HG03175 (cell line): Measurements from ENCODE around the gene GLI1.
"Not testable (repeated sequence)": the region's sequence is repeated elsewhere in the genome, so short reads cannot be mapped to it uniquely, and the experiment has no call there.

Source experiments
- ATAC-seq: cut with Tn5 transposase; IDR thresholded peaks from one replicate; pipeline ENCODE4 v1.9.1; 2021; ENCODE audit warnings: mild to moderate bottlenecking, moderate library complexity; ENCODE audit not compliant: unreplicated experiment

The GLI1 gene

DNA sequence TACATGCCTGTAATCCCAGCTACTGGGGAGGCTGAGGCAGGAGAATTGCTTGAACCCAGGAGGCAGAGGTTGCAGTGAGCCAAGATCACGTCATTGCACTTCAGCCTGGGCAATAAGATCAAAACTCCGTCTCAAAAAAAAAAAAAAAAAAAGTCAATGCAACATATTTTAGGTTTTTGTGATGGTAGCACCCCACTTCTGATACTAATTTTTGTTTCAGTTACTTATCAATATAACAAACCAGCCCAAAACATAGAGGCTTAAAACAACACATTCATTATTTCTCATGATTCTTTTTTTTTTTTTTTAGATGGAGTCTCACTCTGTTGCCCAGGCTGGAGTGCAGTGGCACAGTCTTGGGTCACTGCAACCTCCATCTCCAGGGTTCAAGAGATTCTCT is 18.2 kb upstream of the GLI1 start:
- not testable (repeated sequence) for ATAC-seq

DNA sequence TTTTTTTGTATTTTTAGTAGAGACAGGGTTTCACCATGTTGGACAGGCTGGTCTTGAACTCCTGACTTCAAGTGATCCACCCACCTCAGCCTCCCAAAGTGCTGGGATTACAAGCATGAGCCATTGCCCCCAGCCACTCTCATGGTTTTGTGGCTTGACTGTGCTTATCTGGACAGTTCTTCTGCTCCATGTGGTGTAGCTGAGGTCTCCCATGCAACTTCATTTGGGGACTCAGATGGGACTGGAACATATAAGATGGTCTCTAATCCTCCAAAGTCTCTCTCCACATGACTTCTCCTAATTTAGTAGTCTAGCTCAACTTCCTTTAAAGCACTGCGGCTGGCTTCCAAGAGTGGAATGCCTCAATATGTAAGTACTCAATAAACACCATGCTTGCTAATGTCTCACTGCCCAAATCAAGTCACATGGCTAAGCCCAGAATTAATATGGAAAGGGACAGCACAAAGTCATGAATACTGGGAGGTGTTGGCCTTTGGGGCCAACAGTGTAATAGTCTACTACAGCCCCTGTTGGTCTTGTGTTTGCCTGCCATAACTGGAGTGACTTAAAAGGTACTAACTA is 17.6 kb upstream of the GLI1 start:
- no peak for ATAC-seq

DNA sequence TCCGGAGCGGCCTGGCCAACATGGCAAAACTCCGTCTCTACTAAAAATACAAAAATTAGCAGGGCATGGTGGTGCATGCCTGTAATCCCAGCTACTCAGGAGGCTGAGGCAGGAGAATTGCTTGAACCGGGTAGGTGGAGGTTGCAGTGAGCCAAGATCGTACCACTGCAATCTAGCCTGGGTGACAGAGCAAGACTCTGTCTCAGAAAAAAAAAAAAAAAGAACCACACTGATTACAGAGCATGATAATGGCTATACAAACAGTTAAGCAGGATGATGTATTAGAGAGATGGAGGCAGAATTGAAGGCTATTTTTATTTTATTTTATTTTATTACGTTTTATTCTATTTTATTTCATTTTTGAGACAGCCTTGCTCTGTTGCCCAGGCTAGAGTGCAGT is 15.2 kb upstream of the GLI1 start:
- ATAC-seq: not testable (repeated sequence)

DNA sequence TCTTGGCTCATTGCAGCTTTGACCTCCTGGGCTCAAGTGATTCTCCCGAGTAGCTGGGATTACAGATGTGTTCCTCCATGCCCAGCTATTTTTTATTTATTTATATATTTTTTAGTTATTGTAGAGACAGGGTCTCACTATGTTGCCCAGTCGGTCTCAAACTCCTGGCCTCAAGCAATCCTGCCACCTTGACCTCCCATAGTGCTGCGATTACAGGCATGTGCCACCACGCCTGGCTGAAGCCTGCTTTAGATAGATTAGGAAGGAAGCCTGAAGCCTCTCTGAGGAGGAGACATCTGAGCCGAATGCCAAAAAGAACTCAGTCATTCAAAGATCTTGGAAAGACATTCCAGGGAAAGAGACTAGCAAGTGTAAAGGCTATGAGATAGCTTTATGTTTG is 14.8 kb upstream of the GLI1 start:
- ATAC-seq: no peak

DNA sequence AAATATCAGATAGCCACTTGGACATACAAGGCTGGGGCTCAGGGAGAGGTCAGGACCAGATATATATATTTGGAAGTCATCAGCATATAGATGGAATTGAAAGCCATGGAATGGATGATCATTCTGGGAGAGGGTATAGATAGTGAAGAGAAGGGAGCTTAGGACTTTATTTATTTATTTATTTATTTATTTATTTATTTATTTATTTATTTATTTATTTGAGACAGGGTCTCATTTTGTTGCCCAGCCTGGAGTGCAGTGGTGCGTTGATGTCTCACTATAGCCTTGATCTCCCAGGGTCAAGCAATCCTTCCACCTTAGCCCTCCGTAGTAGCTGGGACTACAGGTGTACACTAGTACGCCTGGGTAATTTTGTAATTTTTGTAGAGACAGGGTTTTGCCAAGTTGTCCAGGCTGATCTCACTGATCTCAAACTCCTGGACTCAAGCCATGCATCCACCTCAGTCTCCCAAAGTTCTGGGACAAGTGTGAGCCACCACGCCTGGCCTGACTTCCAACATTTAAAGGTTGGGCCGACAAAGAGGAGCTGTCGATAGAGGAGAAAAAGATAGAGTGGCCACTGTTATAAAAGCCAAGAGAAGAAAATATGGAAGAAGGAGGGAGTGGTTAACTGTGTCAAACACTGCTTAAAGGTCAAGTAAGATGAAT is 13.2 kb upstream of the GLI1 start:
- no peak for ATAC-seq

DNA sequence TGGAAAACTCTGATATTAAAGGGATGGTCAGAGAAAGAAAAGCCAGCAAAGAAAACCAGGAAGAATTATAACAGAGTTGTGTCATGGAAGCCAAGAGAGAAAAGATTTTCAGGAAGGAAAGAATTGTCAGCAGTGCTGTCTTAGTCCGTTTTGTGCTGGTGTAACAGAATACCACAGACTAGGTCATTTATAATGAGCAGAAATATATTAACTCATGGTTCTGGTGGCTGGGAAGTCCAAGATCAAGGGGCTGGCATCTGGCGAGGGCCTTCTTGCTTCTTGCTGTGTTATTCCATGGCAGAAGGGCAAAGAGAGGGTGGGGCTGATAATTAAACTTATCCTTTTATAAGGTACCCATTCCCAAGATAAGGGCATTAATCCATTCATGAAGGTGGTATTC is 10.9 kb upstream of the GLI1 start:
- no peak for ATAC-seq

DNA sequence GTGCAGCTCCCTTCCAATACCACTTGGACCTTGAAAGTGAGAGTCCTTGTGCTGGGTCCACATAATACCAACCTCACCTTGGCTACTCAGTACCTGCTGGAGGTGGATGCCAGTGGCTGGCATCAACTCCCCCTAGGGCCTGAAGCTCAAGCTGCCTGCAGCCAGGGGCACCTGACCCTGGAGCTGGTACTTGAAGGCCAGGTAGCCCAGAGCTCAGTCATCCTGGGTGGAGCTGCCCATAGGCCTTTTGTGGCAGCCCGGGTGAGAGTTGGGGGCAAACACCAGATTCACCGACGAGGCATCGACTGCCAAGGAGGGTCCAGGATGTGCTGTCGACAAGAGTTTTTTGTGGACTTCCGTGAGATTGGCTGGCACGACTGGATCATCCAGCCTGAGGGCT is 10.2 kb upstream of the GLI1 start:
- no peak for ATAC-seq

DNA sequence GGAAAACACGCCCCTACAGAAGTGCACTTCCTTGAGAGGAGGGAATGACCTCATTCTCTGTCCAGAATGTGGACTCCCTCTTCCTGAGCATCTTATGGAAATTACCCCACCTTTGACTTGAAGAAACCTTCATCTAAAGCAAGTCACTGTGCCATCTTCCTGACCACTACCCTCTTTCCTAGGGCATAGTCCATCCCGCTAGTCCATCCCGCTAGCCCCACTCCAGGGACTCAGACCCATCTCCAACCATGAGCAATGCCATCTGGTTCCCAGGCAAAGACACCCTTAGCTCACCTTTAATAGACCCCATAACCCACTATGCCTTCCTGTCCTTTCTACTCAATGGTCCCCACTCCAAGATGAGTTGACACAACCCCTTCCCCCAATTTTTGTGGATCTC is 9.5 kb upstream of the GLI1 start:
- no peak for ATAC-seq

DNA sequence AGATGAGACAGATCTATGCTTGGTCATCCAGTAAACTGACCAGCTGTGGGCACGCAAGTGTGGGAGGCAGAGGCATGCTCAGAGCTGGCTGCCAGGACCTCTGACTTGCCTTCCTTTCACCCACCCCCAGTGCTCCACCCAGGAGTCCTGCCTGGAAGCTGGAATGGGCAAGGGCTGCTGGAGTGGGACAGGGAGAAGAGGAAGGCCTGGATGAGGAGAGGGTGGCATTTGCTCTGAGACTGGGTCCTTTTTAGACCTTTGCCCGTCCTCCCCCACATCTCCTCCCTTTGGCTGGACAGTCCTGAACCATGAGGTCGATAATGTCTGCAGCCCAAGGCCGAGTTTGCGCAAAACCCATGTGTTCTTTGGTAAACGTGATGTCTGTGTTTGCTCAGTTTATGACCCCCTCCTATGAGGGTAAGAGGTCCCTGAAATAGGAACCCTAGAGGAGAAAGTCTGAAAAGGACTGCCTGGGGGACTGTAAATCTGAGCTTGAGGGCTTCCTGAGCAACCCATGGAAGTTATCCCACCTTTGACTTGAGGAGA is 8.3 kb upstream of the GLI1 start:
- no peak for ATAC-seq

DNA sequence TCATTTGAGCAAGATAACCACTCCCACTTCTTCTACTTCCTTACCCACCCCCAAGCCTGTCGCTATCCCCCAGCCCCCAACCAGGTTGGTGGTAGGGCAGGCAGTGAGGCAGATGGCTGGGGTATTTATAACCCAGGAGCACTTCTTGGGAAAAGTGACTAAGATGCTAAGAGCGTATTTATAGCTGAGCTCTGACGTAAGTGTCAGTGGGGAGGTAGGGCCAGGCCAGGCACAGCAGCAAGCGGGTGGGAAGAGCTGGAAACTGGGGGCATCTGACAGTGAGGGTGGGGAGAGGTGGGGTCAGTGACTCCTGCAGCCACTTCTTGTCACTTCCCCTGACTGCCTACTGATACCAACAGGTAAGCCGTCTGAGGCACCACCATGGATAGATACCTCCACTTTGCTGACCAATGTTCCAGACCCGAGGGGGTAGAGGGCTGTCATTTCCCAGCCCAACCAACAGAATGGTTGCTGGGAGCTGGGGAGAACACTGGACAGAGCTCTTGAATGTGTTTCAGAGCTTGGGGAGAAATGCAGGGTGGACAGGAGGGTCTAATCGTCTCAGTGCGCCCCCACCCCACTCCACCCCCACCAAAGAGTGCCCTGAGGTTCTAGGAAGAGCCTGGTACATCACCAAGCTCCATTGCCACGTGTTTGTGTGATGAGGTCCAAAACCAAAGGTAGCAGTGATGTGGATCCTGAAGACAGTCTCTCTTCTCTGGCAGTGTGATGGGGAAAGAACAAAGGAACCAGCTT is 7.2 kb upstream of the GLI1 start:
- peak; percentile 9 for ATAC-seq

DNA sequence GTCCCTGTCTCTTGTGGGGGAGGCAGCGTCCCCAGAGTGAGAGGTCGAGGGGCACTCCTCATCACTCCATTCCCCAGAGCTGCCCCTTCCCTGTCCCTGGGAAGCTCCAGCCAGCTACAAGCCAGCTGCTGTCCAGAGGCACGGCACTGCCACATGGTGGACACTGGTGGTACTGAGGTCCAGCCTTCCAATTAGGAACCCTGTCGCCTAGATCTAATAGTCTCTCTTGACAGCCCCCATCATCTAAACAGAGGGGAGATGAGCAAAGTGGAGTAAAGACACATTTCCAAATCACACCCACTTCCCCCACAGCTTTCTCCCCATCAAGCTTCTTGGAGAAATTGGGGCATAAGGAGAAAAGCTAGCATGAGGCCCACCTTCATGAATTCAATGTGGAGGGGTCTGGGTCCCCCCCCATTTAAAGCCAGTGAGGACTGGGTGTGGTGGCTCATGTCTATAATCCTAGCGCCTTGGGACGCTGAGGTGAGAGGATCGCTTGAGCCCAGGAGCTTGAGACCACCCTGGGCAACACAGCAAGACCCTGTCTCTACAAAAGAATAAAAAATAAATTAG is 6.6 kb upstream of the GLI1 start:
- peak; percentile 62 for ATAC-seq

DNA sequence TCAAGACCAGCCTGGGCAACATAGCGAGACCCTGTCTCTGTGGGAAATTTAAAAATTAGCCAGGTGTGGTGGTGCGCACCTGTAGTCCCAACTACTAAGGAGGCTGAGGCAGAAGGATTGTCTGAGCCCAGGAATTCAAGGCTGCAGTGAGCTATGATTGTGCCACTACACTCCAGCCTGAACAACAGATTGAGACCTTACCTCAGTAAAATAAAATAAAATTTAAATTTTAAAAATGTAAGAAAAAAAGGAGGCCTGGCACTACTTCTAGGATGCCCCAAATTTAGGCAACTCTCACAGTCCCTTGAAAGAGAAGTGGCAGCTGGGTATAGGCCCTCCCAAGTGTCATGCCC is 5.4 kb upstream of the GLI1 start:
- no peak for ATAC-seq

DNA sequence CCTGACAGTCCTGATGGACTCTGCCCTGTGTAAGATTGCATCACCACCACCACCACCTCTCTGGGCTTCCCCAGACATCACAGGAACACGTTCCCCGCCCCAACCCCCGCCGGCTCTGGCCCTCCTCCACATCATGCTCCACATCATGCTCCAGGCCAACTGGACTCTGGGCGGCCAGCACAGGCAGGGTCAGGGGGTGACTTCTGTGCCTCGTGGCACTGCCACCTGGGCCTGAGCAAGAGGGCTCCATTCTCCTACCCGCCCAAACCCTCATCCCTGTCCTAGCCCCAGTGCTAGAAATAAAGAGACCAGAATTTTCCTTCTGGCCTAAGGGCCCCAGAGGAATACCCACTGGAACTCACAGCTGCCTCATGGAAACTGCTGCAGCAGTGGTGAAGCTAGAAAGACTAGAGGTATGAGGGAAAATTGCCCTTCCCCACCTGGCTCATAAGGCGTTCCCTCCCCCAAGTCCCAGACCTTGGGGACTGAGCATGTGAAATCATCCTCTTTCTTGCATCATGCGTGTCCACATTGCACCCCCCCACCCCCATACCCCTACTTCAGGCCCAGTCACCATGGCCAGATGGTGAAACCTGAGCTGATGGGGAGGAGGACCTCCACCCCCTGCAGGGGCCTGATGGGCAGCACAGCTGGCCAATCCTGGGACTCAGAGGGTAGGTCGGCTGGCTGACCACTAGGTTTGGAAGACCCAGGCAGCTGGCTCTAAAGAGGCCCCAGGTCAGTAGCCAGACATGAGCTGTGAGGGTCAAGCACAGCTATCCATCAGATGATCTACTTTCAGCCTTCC is 4.8 kb upstream of the GLI1 start, which contains the start of gene INHBE:
INHBE (plus strand) TSS at position 742 of the 808 bp plus-strand sequence. CDS start 230 bp downstream, outside the sequence.
- no peak for ATAC-seq

DNA sequence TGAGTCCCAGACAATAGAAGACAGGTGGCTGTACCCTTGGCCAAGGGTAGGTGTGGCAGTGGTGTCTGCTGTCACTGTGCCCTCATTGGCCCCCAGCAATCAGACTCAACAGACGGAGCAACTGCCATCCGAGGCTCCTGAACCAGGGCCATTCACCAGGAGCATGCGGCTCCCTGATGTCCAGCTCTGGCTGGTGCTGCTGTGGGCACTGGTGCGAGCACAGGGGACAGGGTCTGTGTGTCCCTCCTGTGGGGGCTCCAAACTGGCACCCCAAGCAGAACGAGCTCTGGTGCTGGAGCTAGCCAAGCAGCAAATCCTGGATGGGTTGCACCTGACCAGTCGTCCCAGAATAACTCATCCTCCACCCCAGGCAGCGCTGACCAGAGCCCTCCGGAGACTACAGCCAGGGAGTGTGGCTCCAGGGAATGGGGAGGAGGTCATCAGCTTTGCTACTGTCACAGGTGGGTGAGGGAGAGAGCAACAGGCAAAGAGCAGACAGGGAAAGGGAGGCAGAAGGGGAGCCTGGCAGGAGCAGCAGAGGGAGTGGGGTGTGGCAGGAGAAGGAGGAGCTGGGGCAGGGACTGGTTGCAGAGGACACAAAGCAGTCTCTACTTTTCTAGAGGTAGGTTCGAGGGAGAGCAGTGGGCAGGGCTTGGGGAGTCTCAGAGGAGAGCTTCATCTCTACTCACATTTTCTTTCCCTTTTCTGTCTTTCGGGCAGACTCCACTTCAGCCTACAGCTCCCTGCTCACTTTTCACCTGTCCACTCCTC is 4.0 kb upstream of the GLI1 start:
- ATAC-seq: no peak

DNA sequence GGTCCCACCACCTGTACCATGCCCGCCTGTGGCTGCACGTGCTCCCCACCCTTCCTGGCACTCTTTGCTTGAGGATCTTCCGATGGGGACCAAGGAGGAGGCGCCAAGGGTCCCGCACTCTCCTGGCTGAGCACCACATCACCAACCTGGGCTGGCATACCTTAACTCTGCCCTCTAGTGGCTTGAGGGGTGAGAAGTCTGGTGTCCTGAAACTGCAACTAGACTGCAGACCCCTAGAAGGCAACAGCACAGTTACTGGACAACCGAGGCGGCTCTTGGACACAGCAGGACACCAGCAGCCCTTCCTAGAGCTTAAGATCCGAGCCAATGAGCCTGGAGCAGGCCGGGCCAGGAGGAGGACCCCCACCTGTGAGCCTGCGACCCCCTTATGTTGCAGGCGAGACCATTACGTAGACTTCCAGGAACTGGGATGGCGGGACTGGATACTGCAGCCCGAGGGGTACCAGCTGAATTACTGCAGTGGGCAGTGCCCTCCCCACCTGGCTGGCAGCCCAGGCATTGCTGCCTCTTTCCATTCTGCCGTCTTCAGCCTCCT is 3.4 kb upstream of the GLI1 start:
- ATAC-seq: no peak

DNA sequence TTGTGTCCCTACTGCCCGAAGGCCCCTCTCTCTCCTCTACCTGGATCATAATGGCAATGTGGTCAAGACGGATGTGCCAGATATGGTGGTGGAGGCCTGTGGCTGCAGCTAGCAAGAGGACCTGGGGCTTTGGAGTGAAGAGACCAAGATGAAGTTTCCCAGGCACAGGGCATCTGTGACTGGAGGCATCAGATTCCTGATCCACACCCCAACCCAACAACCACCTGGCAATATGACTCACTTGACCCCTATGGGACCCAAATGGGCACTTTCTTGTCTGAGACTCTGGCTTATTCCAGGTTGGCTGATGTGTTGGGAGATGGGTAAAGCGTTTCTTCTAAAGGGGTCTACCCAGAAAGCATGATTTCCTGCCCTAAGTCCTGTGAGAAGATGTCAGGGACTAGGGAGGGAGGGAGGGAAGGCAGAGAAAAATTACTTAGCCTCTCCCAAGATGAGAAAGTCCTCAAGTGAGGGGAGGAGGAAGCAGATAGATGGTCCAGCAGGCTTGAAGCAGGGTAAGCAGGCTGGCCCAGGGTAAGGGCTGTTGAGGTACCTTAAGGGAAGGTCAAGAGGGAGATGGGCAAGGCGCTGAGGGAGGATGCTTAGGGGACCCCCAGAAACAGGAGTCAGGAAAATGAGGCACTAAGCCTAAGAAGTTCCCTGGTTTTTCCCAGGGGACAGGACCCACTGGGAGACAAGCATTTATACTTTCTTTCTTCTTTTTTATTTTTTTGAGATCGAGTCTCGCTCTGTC is 2.7 kb upstream of the GLI1 start:
- no peak for ATAC-seq

DNA sequence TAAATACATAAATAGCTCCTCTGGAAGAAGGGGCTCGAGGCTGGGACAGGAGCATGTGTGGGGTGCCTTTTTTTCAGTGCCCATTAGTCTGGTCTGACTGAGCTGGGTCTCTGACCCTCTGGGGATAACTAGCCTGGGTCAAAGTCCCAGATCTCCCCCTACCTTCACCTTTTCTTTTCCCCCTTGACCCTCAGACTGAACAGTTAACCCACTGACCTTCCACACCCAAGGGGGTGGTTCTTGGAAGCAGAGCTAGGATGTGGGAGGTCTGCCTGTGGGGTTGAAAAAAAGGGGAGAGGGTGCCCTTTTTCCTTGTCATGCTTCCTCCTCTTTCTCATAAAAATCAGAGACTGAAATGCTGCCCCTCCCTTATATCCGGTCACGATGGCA is 925 bp upstream of the GLI1 start:
- ATAC-seq: no peak

DNA sequence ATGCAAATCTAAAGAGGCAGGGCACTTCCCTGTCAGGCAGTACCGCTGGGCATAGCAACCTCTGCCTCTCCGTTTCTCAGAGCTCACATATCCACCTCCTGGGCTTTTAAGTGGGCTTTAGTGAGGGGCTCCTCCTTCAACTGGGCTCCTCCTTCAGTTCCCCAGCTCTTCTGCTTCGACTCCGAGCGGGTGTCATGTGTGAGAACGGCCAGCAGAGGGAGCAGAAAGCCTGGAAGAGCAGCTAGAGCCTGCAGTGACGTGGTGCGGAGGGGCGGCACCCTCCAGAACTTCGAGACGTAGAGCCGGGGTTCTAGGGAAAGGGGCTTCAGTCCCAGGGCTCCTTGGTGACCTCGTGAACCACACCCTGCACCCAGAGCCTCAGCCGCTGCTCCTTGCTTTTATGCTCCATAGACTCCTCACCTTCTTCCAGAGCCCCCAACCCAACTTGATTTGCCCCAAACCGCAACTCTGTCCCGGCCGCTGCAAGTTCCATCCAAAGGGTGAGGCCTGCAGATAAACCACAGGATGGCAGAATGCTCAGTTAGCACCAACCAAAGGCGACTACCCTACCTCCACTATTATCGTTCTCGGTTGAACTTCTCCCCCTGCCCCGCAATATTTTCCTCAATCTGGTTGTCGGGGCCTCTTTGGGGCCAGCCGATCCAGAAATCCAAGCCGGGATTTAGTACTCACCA is 383 bp upstream of the GLI1 start:
- ATAC-seq: peak; percentile 59

DNA sequence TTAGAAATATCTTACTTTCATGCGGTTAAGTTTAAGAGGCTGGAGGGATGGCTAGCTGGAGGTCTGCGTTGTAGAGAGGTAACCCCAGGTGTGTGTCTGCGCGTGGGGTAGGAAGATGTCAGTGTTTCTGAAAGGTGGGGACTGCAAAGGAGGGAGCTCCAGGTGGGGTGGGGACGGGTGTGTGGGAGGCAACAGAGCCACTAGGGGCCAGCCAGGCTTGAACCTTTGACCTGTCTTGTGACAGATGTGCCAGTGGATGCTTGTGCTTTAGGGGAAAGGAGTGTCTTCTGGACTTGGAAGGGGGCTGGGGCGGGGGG is 841 bp downstream of the GLI1 start:
- no peak for ATAC-seq
